ENCODE data around the gene CD69.
"Not testable (repeated sequence)": the region's sequence is repeated elsewhere in the genome, so short reads cannot be mapped to it uniquely, and the experiment has no call there.

CD69 gene

DNA sequence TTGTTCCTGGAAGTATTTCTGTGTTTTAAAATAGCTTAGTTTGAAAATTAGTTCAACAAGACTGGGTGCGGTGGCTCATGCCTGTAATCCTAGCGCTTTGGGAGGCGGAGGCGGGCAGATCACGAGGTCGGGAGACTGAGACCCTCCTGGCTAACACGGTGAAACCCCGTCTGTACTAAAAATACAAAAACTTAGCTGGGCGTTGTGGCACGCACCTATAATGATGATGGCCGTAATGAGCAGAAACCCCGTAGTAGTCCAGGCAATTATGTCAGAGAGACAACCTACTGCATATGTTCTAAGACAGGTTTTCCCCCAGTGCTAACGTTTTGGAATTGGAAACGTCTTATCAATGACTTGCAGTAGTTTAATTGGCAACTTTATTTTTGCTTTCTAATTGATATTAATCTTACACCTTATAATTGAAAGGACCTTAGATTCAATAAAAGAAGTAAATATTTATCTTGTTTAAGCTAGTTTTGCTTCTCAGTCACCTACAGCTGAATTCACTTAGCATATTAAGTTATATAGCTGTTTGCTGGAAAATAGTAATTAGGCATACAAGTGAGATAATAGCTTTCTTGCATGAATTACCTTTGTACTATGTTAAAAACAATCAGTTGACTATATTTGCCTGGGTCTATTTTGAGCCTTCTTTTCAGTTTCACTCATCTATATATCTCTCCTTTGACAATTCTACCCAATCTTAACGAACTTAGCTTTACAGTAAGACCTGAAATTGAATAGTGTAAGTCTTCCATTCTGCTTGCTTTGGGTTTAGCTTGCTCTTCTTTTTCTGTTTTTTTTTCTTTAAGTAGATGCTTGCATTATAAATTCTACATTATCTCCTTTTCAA lies 43.4 kb downstream of the CD69 start:
- H3K9me3 ChIP-seq (ENCODE audit: control insufficient read depth in 2 of 2, low read length in 2 of 2), result no peaks in the 10 kb centered on the region
- H3K27me3 ChIP-seq (ENCODE audit: control insufficient read depth in 1 of 2, insufficient read depth in 2 of 2, low read length in 2 of 2), result no peaks in the 10 kb centered on the region
- no peak overlapping the region for H3K27ac ChIP-seq (ENCODE audit: low read length)
- H3K36me3 ChIP-seq (ENCODE audit: control insufficient read depth in 2 of 2, insufficient read depth in 2 of 2, low read length in 2 of 2), result no peaks in the 10 kb centered on the region
- H3K9ac ChIP-seq (ENCODE audit: low read length in 2 of 2), result no peak overlapping the region
- no peak overlapping the region for H3K4me3 ChIP-seq (ENCODE audit: low read length in 2 of 2)
- H3K4me1 ChIP-seq (ENCODE audit: control insufficient read depth, insufficient read depth, low read length), result no peaks in the 10 kb centered on the region

DNA sequence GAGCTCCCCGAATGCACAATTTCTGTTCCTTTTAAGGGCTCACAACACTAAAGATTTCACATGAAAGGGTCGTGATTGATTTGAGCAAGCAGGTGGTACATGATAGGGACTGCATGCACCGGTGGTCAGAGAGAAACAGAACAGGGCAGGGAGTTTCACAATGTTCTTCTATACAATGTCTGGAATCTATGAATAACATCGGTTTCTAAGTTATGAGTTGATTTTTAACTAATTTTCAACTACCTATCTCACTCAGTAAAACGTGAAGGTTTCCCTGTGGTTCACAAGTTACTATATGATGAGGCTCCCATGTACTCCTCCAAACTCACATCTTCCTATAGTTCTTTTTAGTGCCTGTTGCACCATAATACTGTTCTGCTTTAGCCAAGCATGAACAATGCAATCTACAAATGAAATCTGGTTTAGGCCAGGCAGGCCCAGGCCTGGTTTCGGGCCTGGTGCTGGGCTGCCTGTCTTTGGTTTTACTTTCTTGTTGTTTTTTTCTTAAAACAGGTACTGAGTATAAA lies 47.6 kb downstream of the CD69 start:
- not testable (repeated sequence) for H3K27ac ChIP-seq (ENCODE audit: low read length); H3K4me3 ChIP-seq (ENCODE audit: low read length in 2 of 2); H3K27me3 ChIP-seq (ENCODE audit: control insufficient read depth in 1 of 2, insufficient read depth in 2 of 2, low read length in 2 of 2); H3K9me3 ChIP-seq (ENCODE audit: control insufficient read depth in 2 of 2, low read length in 2 of 2); H3K4me1 ChIP-seq (ENCODE audit: control insufficient read depth, insufficient read depth, low read length); H3K9ac ChIP-seq (ENCODE audit: low read length in 2 of 2); H3K36me3 ChIP-seq (ENCODE audit: control insufficient read depth in 2 of 2, insufficient read depth in 2 of 2, low read length in 2 of 2)

DNA sequence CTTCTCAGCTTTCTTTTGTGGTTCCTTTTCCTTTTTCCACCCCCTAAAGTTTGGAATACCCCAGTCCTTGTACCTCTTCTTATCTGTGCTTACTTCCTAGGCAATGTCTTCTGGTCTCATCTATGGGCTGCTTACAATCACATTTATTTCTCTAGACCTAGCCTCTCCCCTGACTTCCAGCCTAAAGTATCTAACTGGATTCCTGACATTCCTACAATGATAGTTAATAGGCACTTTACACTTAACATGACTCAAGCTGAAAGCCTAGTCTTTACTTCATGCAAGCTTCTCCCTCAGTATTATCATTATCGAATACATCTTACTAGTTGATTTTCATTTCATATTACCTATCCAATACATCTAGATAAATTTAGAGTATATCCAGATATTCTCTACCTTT lies 49.0 kb downstream of the CD69 start:
- H3K4me3 ChIP-seq (ENCODE audit: low read length in 2 of 2), result no peak overlapping the region
- H3K27me3 ChIP-seq (ENCODE audit: control insufficient read depth in 1 of 2, insufficient read depth in 2 of 2, low read length in 2 of 2), result no peaks in the 10 kb centered on the region
- H3K9me3 ChIP-seq (ENCODE audit: control insufficient read depth in 2 of 2, low read length in 2 of 2), result no peaks in the 10 kb centered on the region
- H3K9ac ChIP-seq (ENCODE audit: low read length in 2 of 2), result no peak overlapping the region
- no peak overlapping the region for H3K27ac ChIP-seq (ENCODE audit: low read length)
- H3K36me3 ChIP-seq (ENCODE audit: control insufficient read depth in 2 of 2, insufficient read depth in 2 of 2, low read length in 2 of 2), result no peaks in the 10 kb centered on the region
- H3K4me1 ChIP-seq (ENCODE audit: control insufficient read depth, insufficient read depth, low read length), result peaks cover 2% of the 10 kb centered on the region

DNA sequence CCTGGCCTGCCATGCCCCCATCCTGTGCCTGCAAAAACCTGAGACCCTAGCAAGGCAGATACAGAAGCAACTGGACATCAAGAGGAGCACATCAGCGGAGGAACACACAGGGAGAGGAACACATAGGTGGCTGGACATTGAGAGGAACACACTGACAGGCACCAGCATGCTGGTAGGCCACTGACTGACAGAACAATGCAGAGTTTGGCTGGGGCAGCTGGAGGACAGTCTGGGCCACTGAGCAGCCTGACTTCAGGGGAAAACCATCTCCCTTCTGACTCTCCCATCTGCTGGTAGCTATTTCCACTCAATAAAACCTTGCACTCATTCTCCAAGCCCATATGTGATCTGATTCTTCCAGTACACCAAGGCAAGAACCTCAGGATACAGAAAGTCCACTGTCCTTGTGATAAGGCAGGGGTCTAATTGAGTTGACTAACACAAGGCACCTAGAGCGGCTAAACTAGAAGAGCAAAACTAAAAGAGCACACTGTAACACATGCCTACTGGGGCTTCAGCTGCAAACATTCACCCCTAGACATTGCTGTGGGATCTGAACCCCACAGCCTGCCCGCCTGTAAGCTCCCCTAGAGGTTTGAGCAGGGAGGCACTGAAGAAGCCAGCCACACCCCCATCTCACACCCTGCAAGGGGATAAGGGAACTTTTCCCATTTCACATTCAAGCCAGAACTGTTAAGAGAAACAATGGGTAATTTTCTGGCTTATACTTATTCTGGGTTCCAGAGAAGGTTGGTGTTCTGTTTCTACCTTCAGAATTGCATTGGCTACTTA lies 49.9 kb downstream of the CD69 start:
- Histone ChIP-seq H3K4me3 (ENCODE audit: low read length in 2 of 2) (no peak overlapping the region), H3K27ac (ENCODE audit: low read length) (no peak overlapping the region), H3K4me1 (ENCODE audit: control insufficient read depth, insufficient read depth, low read length) (peaks cover 2% of the 10 kb centered on the region), H3K9ac (ENCODE audit: low read length in 2 of 2) (no peak overlapping the region), H3K27me3 (ENCODE audit: control insufficient read depth in 1 of 2, insufficient read depth in 2 of 2, low read length in 2 of 2) (no peaks in the 10 kb centered on the region), H3K36me3 (ENCODE audit: control insufficient read depth in 2 of 2, insufficient read depth in 2 of 2, low read length in 2 of 2) (no peaks in the 10 kb centered on the region), H3K9me3 (ENCODE audit: control insufficient read depth in 2 of 2, low read length in 2 of 2) (no peaks in the 10 kb centered on the region)

DNA sequence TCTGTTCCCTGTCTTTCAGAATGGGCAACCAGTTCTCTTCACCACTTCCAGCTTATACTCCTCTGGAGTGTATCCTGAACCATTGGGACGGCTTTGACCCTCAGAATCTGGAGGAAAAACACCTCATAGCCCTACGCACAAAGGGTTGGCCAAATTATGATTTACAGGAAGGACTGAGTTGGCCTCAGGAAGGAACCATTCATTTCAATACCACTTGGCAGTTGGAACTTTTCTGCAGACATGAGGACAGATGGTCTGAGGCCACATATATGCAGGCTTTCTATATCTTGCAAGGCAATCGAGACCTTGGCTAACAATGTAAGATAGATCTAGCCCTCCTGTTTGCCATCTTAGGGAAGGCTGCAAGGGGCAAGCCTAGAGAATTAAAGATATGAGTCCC lies 51.8 kb downstream of the CD69 start:
- H3K4me3 ChIP-seq (ENCODE audit: low read length in 2 of 2), result no peak overlapping the region
- H3K9ac ChIP-seq (ENCODE audit: low read length in 2 of 2), result no peak overlapping the region
- no peaks in the 10 kb centered on the region for H3K9me3 ChIP-seq (ENCODE audit: control insufficient read depth in 2 of 2, low read length in 2 of 2)

DNA sequence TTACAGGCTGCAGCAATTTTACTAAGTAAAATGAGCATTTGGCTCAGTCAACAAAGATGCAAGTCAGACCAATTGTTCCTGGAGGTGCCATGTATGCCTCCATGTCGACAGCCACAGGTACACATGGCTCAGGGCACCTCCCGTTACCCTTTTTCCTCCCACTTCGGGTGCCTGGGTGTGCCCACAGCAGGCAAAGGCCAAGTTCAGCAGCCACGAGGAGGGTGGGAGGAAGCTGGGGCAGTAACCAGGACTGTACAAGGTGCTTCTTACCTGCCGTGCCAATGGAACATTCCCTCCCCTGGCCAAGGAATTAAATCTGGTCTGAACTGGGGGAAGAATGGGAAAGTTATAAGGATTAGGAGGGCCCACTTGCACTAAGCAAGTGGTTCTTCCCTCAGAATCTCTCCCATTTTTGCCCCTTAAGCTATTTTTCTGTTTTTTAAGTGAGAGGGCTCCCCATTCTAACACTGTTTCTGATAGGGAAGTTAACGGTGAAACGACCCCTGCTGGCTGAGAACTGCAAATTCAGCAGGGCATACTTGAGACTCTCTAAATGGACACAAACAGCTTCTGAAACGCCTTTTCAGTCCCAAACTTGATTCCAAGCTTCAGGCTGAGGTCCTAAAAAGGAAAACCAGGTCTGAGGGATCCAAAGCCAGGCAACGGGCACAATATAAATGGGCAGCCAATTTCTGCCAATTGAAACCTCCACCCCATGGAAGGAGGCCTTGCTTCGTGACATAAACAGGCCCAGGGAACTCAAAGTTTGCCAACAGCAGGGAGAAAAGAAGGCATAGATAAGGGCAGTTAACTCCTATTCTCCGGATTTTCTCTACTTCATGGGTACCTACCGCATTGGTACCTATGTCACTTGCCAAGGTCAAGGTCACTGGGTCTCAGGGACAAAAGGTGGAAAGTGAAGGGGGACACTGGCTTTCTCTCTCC lies 52.6 kb downstream of the CD69 start:
- Histone ChIP-seq H3K27me3 (ENCODE audit: control insufficient read depth in 1 of 2, insufficient read depth in 2 of 2, low read length in 2 of 2) (no peaks in the 10 kb centered on the region), H3K4me3 (ENCODE audit: low read length in 2 of 2) (no peak overlapping the region), H3K9ac (ENCODE audit: low read length in 2 of 2) (no peak overlapping the region), H3K36me3 (ENCODE audit: control insufficient read depth in 2 of 2, insufficient read depth in 2 of 2, low read length in 2 of 2) (no peaks in the 10 kb centered on the region), H3K27ac (ENCODE audit: low read length) (no peak overlapping the region), H3K4me1 (ENCODE audit: control insufficient read depth, insufficient read depth, low read length) (peaks cover 2% of the 10 kb centered on the region), H3K9me3 (ENCODE audit: control insufficient read depth in 2 of 2, low read length in 2 of 2) (no peaks in the 10 kb centered on the region)

More for the DNA sequence above, 51.8 kb downstream of the CD69 start:
- no peak overlapping the region for H3K27ac ChIP-seq (ENCODE audit: low read length)
- H3K36me3 ChIP-seq (ENCODE audit: control insufficient read depth in 2 of 2, insufficient read depth in 2 of 2, low read length in 2 of 2), result no peaks in the 10 kb centered on the region
- no peaks in the 10 kb centered on the region for H3K27me3 ChIP-seq (ENCODE audit: control insufficient read depth in 1 of 2, insufficient read depth in 2 of 2, low read length in 2 of 2)
- H3K4me1 ChIP-seq (ENCODE audit: control insufficient read depth, insufficient read depth, low read length), result peaks cover 2% of the 10 kb centered on the region

DNA sequence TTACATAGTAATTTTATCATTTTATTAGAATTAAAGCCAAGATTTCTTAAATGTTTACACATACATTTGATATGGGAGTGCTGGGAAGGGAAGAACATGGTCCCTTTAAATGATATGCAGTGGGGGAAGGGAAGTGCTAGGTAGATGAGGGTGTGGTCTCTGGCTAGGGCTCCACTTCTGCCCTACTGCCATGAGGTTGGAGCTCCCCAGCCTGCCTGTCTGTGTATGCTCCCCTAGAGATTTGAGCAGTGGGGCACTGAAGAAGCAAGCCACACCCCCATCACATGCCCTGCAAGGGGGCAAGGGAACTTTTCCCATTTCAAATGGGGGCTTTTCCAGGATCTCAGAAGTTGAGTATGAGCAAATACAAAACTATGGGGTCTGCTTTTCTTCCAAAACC lies 53.3 kb downstream of the CD69 start:
- Histone ChIP-seq H3K4me1 (ENCODE audit: control insufficient read depth, insufficient read depth, low read length) (peaks cover 2% of the 10 kb centered on the region), H3K9ac (ENCODE audit: low read length in 2 of 2) (no peak overlapping the region), H3K27ac (ENCODE audit: low read length) (no peak overlapping the region), H3K4me3 (ENCODE audit: low read length in 2 of 2) (no peak overlapping the region), H3K9me3 (ENCODE audit: control insufficient read depth in 2 of 2, low read length in 2 of 2) (peaks cover 0 to under 1% of the 10 kb centered on the region in 2 donors), H3K27me3 (ENCODE audit: control insufficient read depth in 1 of 2, insufficient read depth in 2 of 2, low read length in 2 of 2) (no peaks in the 10 kb centered on the region), H3K36me3 (ENCODE audit: control insufficient read depth in 2 of 2, insufficient read depth in 2 of 2, low read length in 2 of 2) (no peaks in the 10 kb centered on the region)

DNA sequence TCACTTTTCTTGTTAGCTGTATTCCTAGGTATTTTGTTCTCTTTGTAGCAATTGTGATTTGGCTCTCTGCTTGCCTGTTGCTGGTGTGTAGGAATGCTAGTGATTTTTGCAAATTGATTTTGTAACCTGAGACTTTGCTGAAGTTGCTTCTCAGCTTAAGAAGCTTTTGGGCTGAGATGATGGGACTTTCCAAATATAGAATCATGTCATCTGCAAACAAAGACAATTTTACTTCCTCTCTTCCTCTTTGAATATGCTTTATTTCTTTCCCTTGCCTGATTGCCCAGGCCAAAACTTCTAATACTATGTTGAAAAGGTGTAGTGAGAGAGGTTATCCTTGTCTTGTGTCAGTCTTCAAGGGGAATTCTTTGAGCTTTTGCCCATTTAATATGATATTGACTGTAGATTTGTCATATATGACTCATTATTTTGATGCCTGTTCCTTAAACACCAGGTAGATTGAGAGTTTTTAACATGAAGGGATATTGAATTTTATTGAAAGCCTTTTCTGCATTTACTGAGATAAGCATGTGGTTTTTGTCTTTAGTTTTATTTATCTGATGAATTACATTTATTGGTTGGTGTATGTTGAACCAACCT lies 54.5 kb downstream of the CD69 start:
- Histone ChIP-seq H3K9me3 (ENCODE audit: control insufficient read depth in 2 of 2, low read length in 2 of 2) (peaks cover 0 to 7% of the 10 kb centered on the region in 2 donors), H3K9ac (ENCODE audit: low read length in 2 of 2) (no peak overlapping the region), H3K36me3 (ENCODE audit: control insufficient read depth in 2 of 2, insufficient read depth in 2 of 2, low read length in 2 of 2) (no peaks in the 10 kb centered on the region), H3K27me3 (ENCODE audit: control insufficient read depth in 1 of 2, insufficient read depth in 2 of 2, low read length in 2 of 2) (no peaks in the 10 kb centered on the region), H3K4me1 (ENCODE audit: control insufficient read depth, insufficient read depth, low read length) (peaks cover 2% of the 10 kb centered on the region), H3K27ac (ENCODE audit: low read length) (no peak overlapping the region), H3K4me3 (ENCODE audit: low read length in 2 of 2) (no peak overlapping the region)

DNA sequence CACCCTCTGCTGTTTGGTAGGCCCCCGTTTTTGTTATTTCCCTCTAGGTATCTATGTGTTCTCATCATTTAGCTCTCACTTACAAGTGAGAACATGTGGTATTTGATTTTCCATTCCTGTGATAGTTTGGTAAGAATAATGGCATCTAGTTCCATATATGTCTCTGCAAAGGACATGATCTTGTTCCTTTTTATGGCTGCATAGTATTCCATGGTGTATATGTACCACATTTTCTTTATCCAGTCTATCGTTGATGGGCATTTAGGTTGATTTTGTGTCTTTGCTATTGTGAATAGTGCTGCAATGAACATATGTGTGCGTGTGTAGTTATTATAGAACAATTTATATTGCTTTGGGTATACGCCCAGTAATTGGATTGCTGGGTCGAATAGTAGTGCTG lies 56.1 kb downstream of the CD69 start:
- not testable (repeated sequence) for H3K36me3 ChIP-seq (ENCODE audit: control insufficient read depth in 2 of 2, insufficient read depth in 2 of 2, low read length in 2 of 2); H3K27me3 ChIP-seq (ENCODE audit: control insufficient read depth in 1 of 2, insufficient read depth in 2 of 2, low read length in 2 of 2); H3K27ac ChIP-seq (ENCODE audit: low read length); H3K4me1 ChIP-seq (ENCODE audit: control insufficient read depth, insufficient read depth, low read length); H3K9me3 ChIP-seq (ENCODE audit: control insufficient read depth in 2 of 2, low read length in 2 of 2); H3K9ac ChIP-seq (ENCODE audit: low read length in 2 of 2); H3K4me3 ChIP-seq (ENCODE audit: low read length in 2 of 2)
